ENCODE data around the gene ABHD2. TPM values are rescaled to one million over a fixed set of nuclear protein-coding genes. Genes with fewer than 3 reads are reported as not detected.
A peak's percentile ranks its signal among the peaks of the same experiment; 100 is the strongest.

ABHD2 gene
- total RNA-seq, 1 donor = 115 TPM

- H2AFZ ChIP-seq (ENCODE audit: low read length) = peak within 1 kb of the TSS; percentile 51
- H3K27ac ChIP-seq (ENCODE audit: low read depth, low read length) = no peak within 1 kb of the TSS
- H3K4me2 ChIP-seq (ENCODE audit: insufficient read depth, low read length) = no peak within 1 kb of the TSS
- no peaks in the 10 kb centered on the region for H4K20me1 ChIP-seq (ENCODE audit: insufficient read depth, low read length)
- DNase-seq (ENCODE audit: insufficient read length, low spot score, missing footprints) = no peak
- TF ChIP-seq CTCF (IDR thresholded peaks at IDR 0.05; ENCODE audit: extremely low read depth, low read depth, low read length) = no peak
- no peaks in the 10 kb centered on the region for H3K79me2 ChIP-seq (ENCODE audit: insufficient read depth, low read length)
- no peaks in the 10 kb centered on the region for H3K9me3 ChIP-seq (ENCODE audit: low read depth, low read length)
- no peak within 1 kb of the TSS for H3K4me3 ChIP-seq (ENCODE audit: insufficient read depth, low read length)
- peaks cover 28% of the 10 kb centered on the region for H3K27me3 ChIP-seq (ENCODE audit: insufficient read depth, low read length)
- H3K36me3 ChIP-seq (ENCODE audit: insufficient read depth, low read length) = no peaks in the 10 kb centered on the region
- H3K4me1 ChIP-seq (ENCODE audit: insufficient read depth, low read length) = no peaks in the 10 kb centered on the region
These were observed 133.3 kb downstream of the ABHD2 start, which contains the start of gene RLBP1 for GRCh38 chr15:89221543-89221942. RLBP1 (minus strand) TSS chr15:89221579; CDS start chr15:89218975, 2,604 bp downstream.

DNA sequence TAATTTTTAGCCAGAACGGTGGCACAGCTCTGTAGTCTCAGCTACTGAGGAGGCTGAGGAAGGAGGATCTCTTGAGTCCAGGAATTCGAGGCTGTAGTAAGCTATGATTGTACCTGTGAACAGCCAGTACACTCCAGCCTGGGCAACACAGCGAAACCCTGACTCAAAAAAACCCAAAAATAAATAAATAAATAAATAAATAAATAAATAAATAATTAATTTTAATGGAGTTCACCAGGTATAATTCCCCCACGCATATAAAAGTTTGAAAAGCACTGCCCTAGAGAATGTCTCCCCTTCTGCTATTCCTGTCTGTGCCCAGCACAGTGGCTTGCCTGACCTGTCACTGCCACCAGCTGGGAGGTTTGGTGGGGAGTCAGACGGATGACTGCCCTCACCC lies 137.3 kb downstream of the ABHD2 start:
- H3K4me3 ChIP-seq (ENCODE audit: insufficient read depth, low read length) = no peak overlapping the region
- no peak for DNase-seq (ENCODE audit: insufficient read length, low spot score, missing footprints)
- no peaks in the 10 kb centered on the region for H3K79me2 ChIP-seq (ENCODE audit: insufficient read depth, low read length)
- peaks cover 5% of the 10 kb centered on the region for H3K27me3 ChIP-seq (ENCODE audit: insufficient read depth, low read length)
- no peaks in the 10 kb centered on the region for H4K20me1 ChIP-seq (ENCODE audit: insufficient read depth, low read length)
- H3K4me2 ChIP-seq (ENCODE audit: insufficient read depth, low read length) = no peak overlapping the region
- no peak overlapping the region for H2AFZ ChIP-seq (ENCODE audit: low read length)
- TF ChIP-seq CTCF (IDR thresholded peaks at IDR 0.05; ENCODE audit: extremely low read depth, low read depth, low read length) = no peak
- H3K4me1 ChIP-seq (ENCODE audit: insufficient read depth, low read length) = peaks cover 4% of the 10 kb centered on the region
- no peaks in the 10 kb centered on the region for H3K36me3 ChIP-seq (ENCODE audit: insufficient read depth, low read length)
- H3K27ac ChIP-seq (ENCODE audit: low read depth, low read length) = no peak overlapping the region
- no peaks in the 10 kb centered on the region for H3K9me3 ChIP-seq (ENCODE audit: low read depth, low read length)

GRCh38 chr15:89226359-89227221 lies 138.3 kb downstream of the ABHD2 start:
- H3K79me2 ChIP-seq (ENCODE audit: insufficient read depth, low read length) = no peaks in the 10 kb centered on the region
- H3K36me3 ChIP-seq (ENCODE audit: insufficient read depth, low read length) = no peaks in the 10 kb centered on the region
- no peaks in the 10 kb centered on the region for H3K9me3 ChIP-seq (ENCODE audit: low read depth, low read length)
- no peaks in the 10 kb centered on the region for H4K20me1 ChIP-seq (ENCODE audit: insufficient read depth, low read length)
- H2AFZ ChIP-seq (ENCODE audit: low read length) = no peak overlapping the region
- H3K4me2 ChIP-seq (ENCODE audit: insufficient read depth, low read length) = no peak overlapping the region
- H3K4me1 ChIP-seq (ENCODE audit: insufficient read depth, low read length) = peaks cover 7% of the 10 kb centered on the region
- DNase-seq (ENCODE audit: insufficient read length, low spot score, missing footprints) = no peak
- H3K4me3 ChIP-seq (ENCODE audit: insufficient read depth, low read length) = no peak overlapping the region
- no peak overlapping the region for H3K27ac ChIP-seq (ENCODE audit: low read depth, low read length)
- peaks cover 3% of the 10 kb centered on the region for H3K27me3 ChIP-seq (ENCODE audit: insufficient read depth, low read length)
- TF ChIP-seq CTCF (IDR thresholded peaks at IDR 0.05; ENCODE audit: extremely low read depth, low read depth, low read length) = no peak

DNA sequence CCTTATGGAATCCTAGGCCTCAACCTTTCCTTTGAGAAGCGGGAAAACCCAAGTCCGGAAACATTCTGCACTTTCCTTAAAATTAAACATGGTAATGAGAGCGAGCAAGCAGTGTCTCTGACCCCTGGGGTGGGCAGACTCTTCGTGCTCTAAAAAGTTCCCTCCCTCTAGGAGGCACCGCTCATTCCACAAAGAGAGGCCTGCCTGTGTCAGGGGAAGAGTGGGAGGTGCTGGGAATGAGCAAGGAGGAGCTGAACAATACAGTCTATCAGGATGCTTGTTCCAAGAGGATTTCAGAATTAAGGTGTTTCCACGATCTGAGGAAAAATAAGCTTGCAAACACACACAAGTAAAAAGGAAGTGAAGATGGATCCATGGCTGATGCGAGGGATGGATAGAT lies 139.2 kb downstream of the ABHD2 start:
- Histone ChIP-seq H3K36me3 (ENCODE audit: insufficient read depth, low read length) (no peaks in the 10 kb centered on the region), H3K27me3 (ENCODE audit: insufficient read depth, low read length) (no peaks in the 10 kb centered on the region)
- DNase-seq (ENCODE audit: insufficient read length, low spot score, missing footprints) = no peak

More for the DNA sequence above, 139.2 kb downstream of the ABHD2 start:
- no peaks in the 10 kb centered on the region for H3K9me3 ChIP-seq (ENCODE audit: low read depth, low read length)
- no peak overlapping the region for H3K27ac ChIP-seq (ENCODE audit: low read depth, low read length)
- no peak overlapping the region for H2AFZ ChIP-seq (ENCODE audit: low read length)
- H4K20me1 ChIP-seq (ENCODE audit: insufficient read depth, low read length) = no peaks in the 10 kb centered on the region
- H3K4me2 ChIP-seq (ENCODE audit: insufficient read depth, low read length) = no peak overlapping the region
- H3K4me1 ChIP-seq (ENCODE audit: insufficient read depth, low read length) = peaks cover 7% of the 10 kb centered on the region
- H3K79me2 ChIP-seq (ENCODE audit: insufficient read depth, low read length) = no peaks in the 10 kb centered on the region
- TF ChIP-seq CTCF (IDR thresholded peaks at IDR 0.05; ENCODE audit: extremely low read depth, low read depth, low read length) = no peak
- no peak overlapping the region for H3K4me3 ChIP-seq (ENCODE audit: insufficient read depth, low read length)
